Measurements from ENCODE around the gene RPS21. TPM values are rescaled to one million over a fixed set of nuclear protein-coding genes. Genes with fewer than 3 reads are reported as not detected.

Gene RPS21
- total RNA-seq, 4 donors from 2014 or later: 819 to 3,701 (median 3,102) TPM

DNA sequence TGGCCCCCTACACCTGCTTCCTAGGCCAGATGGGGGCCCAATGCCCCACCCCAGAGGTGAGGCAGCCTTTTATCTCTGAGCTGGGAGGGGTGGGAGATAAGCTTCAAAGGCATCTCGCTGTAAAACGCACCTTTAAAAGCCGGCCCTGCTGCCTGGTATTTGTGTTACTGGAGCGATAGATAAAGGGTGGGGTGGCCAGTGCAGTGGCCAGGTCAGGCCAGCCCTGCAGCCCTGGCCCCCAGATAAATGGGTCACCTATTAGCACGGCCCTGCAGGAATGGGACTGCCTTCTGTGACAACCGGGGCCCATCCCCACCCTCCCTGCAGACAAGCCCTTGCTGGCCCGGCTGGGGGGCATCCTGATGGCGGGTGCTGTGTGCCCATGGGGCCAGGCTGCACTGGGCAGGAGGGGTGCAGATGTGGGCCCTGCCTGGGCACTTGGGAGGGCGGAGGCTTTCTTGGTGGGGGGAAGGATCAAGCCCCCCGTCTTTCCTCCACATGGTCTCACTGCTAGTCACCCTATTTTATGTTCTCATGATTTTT, 43.5 kb downstream of the RPS21 start:
- intact Hi-C loops (cut with DNase I): no loop called here
- WGBS, 2 donors: 44 to 63% methylated on average over 2 to 5 of the region's 10 CpGs
- no peaks in the 10 kb centered on the region for H3K36me3 ChIP-seq
- no peaks in the 10 kb centered on the region for H3K9me3 ChIP-seq
- no peak for TF ChIP-seq POLR2A (IDR thresholded peaks at IDR 0.05)
- TF ChIP-seq CTCF (IDR thresholded peaks at IDR 0.05): no peak
- no peak overlapping the region for H3K27ac ChIP-seq
- H3K27me3 ChIP-seq: peaks cover 0 to 59% (median 0%) of the 10 kb centered on the region in 4 donors
- DNase-seq: no peak
- H3K4me1 ChIP-seq: peaks cover 6 to 37% (median 12%) of the 10 kb centered on the region in 3 donors
- H3K4me3 ChIP-seq: no peak overlapping the region

DNA sequence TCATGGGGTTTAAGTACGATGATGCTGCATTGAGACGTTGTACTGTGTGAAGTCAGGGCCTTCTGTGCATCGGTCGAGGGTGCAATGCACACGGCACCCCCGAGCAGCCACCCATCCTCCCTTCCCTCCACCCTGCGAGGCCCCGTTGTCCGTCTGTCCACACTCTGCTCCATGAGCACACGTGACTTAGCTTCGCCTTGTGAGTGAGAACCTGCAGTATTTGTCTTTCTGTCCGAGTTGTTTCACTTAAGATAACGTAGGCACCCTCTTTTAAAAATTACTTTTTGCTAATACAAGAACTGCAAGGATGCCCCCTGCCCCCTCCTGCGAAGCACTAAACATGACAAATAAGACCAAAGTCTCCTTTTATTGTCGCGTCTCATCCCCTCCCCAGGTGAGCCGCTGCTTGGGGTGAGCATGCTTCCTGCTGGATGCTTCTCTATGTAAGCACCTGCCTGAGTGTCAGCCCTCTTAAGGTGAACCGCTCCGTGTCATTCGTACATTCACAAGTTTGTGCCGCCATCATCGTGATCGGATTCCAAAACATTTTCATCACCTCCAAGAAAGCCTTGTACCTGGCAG, 44.1 kb downstream of the RPS21 start:
- H3K36me3 ChIP-seq: no peaks in the 10 kb centered on the region
- intact Hi-C loops (cut with DNase I): no loop called here
- H3K4me3 ChIP-seq: no peak overlapping the region
- no peak for DNase-seq
- no peak overlapping the region for H3K27ac ChIP-seq
- H3K9me3 ChIP-seq: no peaks in the 10 kb centered on the region
- WGBS, 2 donors: 67 to 81% methylated on average over 21 to 23 of the region's 23 CpGs
- peaks cover 0 to 63% (median 0%) of the 10 kb centered on the region in 4 donors for H3K27me3 ChIP-seq
- peaks cover 6 to 37% (median 12%) of the 10 kb centered on the region in 3 donors for H3K4me1 ChIP-seq
- TF ChIP-seq POLR2A (IDR thresholded peaks at IDR 0.05) (no peak), CTCF (IDR thresholded peaks at IDR 0.05) (no peak)

- Histone ChIP-seq H3K9me3 (no peaks in the 10 kb centered on the region), H3K4me1 (peaks cover 0 to 18% (median 0%) of the 10 kb centered on the region in 3 donors), H3K27ac (no peak overlapping the region), H3K36me3 (no peaks in the 10 kb centered on the region), H3K4me3 (no peak overlapping the region), H3K27me3 (peaks cover 0 to 72% (median 0%) of the 10 kb centered on the region in 4 donors)
- TF ChIP-seq CTCF (IDR thresholded peaks at IDR 0.05) (no peak), POLR2A (IDR thresholded peaks at IDR 0.05) (no peak)
- intact Hi-C loops (cut with DNase I): no loop called here
- WGBS, 2 donors: 48 to 49% methylated on average over 17 to 25 of the region's 32 CpGs
- DNase-seq: no peak
Measured at GRCh38 chr20:62433658-62434497, 47.0 kb downstream of the RPS21 start.

GRCh38 chr20:62436692-62437091, 49.8 kb downstream of the RPS21 start:
- H3K27me3 ChIP-seq: peaks cover 0 to 77% (median 0%) of the 10 kb centered on the region in 4 donors
- H3K27ac ChIP-seq: no peak overlapping the region
- peaks cover 0 to 18% (median 0%) of the 10 kb centered on the region in 3 donors for H3K4me1 ChIP-seq
- no peak for DNase-seq
- intact Hi-C loops (cut with DNase I): no loop called here
- H3K9me3 ChIP-seq: no peaks in the 10 kb centered on the region
- H3K4me3 ChIP-seq: no peak overlapping the region
- TF ChIP-seq POLR2A (IDR thresholded peaks at IDR 0.05): no peak
- no peak for TF ChIP-seq CTCF (IDR thresholded peaks at IDR 0.05)
- H3K36me3 ChIP-seq: no peaks in the 10 kb centered on the region
- WGBS, 2 donors: 64 to 93% methylated on average over 2 to 3 of the region's 3 CpGs

DNA sequence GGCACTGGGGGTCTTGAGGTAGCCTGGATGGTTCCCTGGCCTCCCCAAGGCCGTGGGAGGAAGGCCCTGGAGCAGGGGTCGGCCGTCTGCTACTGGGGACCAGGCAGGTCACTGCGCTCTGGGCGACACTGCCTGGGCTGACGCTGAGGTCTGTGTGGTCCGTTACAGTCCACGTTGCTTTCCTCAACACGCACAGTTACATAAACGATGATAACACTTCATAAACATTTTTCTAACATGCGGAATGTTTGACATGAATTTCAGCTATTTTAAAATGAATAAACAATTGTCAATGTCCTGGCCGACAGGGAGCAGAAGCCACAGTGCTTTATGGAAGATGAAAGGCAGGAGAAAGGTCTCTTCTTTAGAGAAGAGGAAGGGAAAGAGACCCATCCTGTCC, 50.6 kb downstream of the RPS21 start:
- intact Hi-C loops (cut with DNase I): no loop called here
- Histone ChIP-seq H3K9me3 (no peaks in the 10 kb centered on the region), H3K4me1 (peaks cover 0 to 18% (median 0%) of the 10 kb centered on the region in 3 donors), H3K27ac (no peak overlapping the region), H3K27me3 (peaks cover 0 to 85% (median 0%) of the 10 kb centered on the region in 4 donors), H3K4me3 (no peak overlapping the region), H3K36me3 (no peaks in the 10 kb centered on the region)
- 58 to 67% methylated on average over 11 to 12 of the region's 12 CpGs for whole genome bisulfite sequencing, 2 donors
- no peak for DNase-seq
- TF ChIP-seq CTCF (IDR thresholded peaks at IDR 0.05) (no peak), POLR2A (IDR thresholded peaks at IDR 0.05) (no peak)
